Ishikawa (cell line): ENCODE results near the gene CDK6.

Experiments
- CEBPB ChIP-seq: IDR thresholded peaks from 2 replicates; pipeline ENCODE4 v1.6.1; 2012
- RAD21 ChIP-seq: IDR thresholded peaks from 2 replicates; pipeline ENCODE4 v1.6.1; 2012; ENCODE audit warnings: low read depth
- TAF1 ChIP-seq: IDR thresholded peaks from 2 replicates; pipeline ENCODE4 v1.6.1; 2012; ENCODE audit warnings: low read depth, mild to moderate bottlenecking
- TEAD4 ChIP-seq: IDR thresholded peaks from 2 replicates; pipeline ENCODE4 v1.6.1; 2012
- TF ChIP-seq, protein P1 (sequence below): IDR thresholded peaks from 2 replicates; pipeline ENCODE4 v1.6.1; 2012; ENCODE audit warnings: low read depth, mild to moderate bottlenecking

DNA sequence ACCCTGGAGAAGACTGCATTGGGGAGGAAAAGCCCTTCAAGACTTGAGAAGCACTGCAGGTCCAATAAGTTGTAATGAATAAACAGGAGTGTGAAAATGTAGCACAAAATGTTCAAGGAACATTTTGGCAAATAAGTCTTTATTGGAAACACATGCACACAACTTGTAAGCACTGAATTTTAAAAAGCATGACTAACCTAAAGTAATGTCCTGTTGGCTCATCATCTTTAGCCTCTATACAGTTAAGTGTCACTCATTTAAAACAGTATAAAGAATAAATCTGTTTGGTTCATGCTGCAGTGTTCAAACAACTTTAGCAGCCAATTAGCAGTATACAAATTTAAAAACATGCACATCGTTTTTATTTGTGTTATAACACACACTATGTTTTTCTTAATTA lies 108.6 kb downstream of the CDK6 start:
- TF ChIP-seq, protein P1, sequence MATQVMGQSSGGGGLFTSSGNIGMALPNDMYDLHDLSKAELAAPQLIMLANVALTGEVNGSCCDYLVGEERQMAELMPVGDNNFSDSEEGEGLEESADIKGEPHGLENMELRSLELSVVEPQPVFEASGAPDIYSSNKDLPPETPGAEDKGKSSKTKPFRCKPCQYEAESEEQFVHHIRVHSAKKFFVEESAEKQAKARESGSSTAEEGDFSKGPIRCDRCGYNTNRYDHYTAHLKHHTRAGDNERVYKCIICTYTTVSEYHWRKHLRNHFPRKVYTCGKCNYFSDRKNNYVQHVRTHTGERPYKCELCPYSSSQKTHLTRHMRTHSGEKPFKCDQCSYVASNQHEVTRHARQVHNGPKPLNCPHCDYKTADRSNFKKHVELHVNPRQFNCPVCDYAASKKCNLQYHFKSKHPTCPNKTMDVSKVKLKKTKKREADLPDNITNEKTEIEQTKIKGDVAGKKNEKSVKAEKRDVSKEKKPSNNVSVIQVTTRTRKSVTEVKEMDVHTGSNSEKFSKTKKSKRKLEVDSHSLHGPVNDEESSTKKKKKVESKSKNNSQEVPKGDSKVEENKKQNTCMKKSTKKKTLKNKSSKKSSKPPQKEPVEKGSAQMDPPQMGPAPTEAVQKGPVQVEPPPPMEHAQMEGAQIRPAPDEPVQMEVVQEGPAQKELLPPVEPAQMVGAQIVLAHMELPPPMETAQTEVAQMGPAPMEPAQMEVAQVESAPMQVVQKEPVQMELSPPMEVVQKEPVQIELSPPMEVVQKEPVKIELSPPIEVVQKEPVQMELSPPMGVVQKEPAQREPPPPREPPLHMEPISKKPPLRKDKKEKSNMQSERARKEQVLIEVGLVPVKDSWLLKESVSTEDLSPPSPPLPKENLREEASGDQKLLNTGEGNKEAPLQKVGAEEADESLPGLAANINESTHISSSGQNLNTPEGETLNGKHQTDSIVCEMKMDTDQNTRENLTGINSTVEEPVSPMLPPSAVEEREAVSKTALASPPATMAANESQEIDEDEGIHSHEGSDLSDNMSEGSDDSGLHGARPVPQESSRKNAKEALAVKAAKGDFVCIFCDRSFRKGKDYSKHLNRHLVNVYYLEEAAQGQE = no peak
- no peak for TF ChIP-seq TEAD4
- no peak for TF ChIP-seq TAF1
- no peak for TF ChIP-seq RAD21
- no peak for TF ChIP-seq CEBPB
